Endothelial cell (in vitro differentiated cells): Measurements from ENCODE around the gene LOXL1. TPM values are rescaled to one million over a fixed set of nuclear protein-coding genes. Genes with fewer than 3 reads are reported as not detected.
"Not testable (repeated sequence)": the region's sequence is repeated elsewhere in the genome, so short reads cannot be mapped to it uniquely, and the experiment has no call there.

Experiments used
- DNase-seq: peaks from one replicate; pipeline ENCODE4 v3.0.0; 2021; ENCODE audit warnings: low spot score
- H3K27ac Mint-ChIP-seq: one replicate; pipeline ENCODE4 v1.8.0; 2021; ENCODE audit warnings: mixed read lengths, inconsistent platforms; ENCODE audit not compliant: unreplicated experiment
- H3K27me3 Mint-ChIP-seq: one replicate; pipeline ENCODE4 v1.8.0; 2021; ENCODE audit warnings: mild to moderate bottlenecking, moderate library complexity, mixed read lengths, inconsistent platforms; ENCODE audit not compliant: unreplicated experiment
- H3K36me3 Mint-ChIP-seq: one replicate; pipeline ENCODE4 v1.8.0; 2021; ENCODE audit warnings: mild to moderate bottlenecking, low read depth, mixed read lengths, inconsistent platforms; ENCODE audit not compliant: unreplicated experiment
- H3K4me1 Mint-ChIP-seq: one replicate; pipeline ENCODE4 v1.8.0; 2021; ENCODE audit warnings: mild to moderate bottlenecking, mixed read lengths, inconsistent platforms; ENCODE audit not compliant: unreplicated experiment
- H3K4me3 Mint-ChIP-seq: one replicate; pipeline ENCODE4 v1.8.0; 2021; ENCODE audit warnings: mild to moderate bottlenecking, mixed read lengths, inconsistent platforms; ENCODE audit not compliant: unreplicated experiment
- H3K9me3 Mint-ChIP-seq: one replicate; pipeline ENCODE4 v1.8.0; 2021; ENCODE audit warnings: mixed read lengths, inconsistent platforms; ENCODE audit not compliant: unreplicated experiment
- total RNA-seq: library from RNA; stranded (reverse); fragmentation: NEBNext Ultra II Directional; extraction: Animal tissue kit (Norgen Biotek cat#: 25700); gene quantifications from one replicate; pipeline ENCODE4 v1.2.1, GENCODE V29; 2021; ENCODE audit not compliant: unreplicated experiment
- TF ChIP-seq, protein P1 (sequence below): fragments of 200-600 bp; sonication (generic); IDR thresholded peaks from one replicate; pipeline ENCODE4 v1.5.0; 2021; ENCODE audit warnings: antibody characterized with exemption; ENCODE audit not compliant: unreplicated experiment

The LOXL1 gene
- total RNA-seq, 1 donor from 2014 or later = 156 TPM

DNA sequence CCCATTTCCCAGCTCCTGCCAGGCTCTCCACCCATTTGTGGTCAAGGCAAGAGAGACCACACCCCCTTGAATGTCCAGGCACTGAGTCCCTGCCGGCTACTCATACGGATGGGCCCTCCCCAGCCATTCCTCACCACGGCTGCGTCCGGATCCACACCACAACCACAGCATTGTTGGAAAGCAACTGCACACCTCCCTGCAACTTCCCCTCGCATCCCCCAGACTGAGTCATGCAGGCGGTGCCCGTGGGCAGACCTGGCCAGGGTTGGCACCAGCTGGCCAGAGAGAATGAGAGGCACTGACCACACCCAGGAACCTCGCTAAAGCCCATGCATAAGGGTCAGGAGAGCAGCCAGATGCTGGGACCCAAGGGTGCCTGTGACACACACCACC, 30.5 kb downstream of the LOXL1 start:
- Mint-ChIP-seq H3K27ac (no peak overlapping the region), H3K27me3 (peaks cover 15% of the 10 kb centered on the region), H3K9me3 (no peaks in the 10 kb centered on the region), H3K4me3 (no peak overlapping the region), H3K4me1 (peaks cover 19% of the 10 kb centered on the region), H3K36me3 (no peaks in the 10 kb centered on the region)
- no peak for DNase-seq
- TF ChIP-seq, protein P1, sequence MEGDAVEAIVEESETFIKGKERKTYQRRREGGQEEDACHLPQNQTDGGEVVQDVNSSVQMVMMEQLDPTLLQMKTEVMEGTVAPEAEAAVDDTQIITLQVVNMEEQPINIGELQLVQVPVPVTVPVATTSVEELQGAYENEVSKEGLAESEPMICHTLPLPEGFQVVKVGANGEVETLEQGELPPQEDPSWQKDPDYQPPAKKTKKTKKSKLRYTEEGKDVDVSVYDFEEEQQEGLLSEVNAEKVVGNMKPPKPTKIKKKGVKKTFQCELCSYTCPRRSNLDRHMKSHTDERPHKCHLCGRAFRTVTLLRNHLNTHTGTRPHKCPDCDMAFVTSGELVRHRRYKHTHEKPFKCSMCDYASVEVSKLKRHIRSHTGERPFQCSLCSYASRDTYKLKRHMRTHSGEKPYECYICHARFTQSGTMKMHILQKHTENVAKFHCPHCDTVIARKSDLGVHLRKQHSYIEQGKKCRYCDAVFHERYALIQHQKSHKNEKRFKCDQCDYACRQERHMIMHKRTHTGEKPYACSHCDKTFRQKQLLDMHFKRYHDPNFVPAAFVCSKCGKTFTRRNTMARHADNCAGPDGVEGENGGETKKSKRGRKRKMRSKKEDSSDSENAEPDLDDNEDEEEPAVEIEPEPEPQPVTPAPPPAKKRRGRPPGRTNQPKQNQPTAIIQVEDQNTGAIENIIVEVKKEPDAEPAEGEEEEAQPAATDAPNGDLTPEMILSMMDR = no peak

DNA sequence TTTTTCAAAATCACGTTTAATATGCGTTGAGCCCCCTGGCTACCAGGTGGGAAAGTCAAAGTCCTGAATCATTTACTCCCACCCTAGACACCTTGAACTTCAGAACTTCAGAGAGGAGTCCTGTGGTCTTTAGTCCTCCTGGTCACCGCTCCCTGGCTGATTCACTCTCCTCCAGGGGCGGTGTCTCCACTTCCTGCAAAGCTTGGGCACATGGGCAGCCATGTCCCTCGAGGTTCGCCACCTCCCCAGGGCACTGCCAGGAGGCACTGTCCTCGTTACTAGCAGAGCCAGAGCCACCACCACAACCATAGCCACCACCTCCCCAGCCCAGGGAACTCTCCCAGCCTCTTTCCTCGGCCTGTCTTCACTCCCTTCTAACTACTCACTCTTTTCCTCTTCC, 31.0 kb downstream of the LOXL1 start:
- Mint-ChIP-seq H3K4me3 (no peak overlapping the region), H3K27ac (peak overlapping the region; percentile 19), H3K36me3 (no peaks in the 10 kb centered on the region), H3K27me3 (peaks cover 14% of the 10 kb centered on the region), H3K4me1 (peaks cover 20% of the 10 kb centered on the region), H3K9me3 (no peaks in the 10 kb centered on the region)
- no peak for DNase-seq
- TF ChIP-seq, protein P1 = no peak

DNA sequence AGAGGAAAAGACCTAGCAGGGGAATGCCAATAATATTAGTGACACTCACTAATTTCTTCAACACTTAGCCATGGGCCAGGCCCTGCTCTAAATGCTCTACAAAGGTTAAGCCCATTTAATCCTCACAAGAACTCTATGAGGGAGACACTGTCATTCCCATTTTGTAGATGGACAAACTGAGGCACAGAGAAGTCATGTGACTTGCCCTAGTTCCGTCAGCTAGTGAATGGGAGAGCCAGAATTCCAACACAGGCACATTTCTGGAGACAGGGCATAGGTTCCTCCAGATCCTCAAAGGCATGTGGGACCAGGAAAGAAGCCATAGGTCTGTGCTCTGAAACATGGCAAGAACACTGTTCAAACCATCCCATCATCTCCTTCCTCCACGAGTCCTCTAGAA, 31.5 kb downstream of the LOXL1 start:
- DNase-seq = no peak
- H3K36me3 Mint-ChIP-seq = no peaks in the 10 kb centered on the region
- TF ChIP-seq, protein P1 = no peak
- no peak overlapping the region for H3K4me3 Mint-ChIP-seq
- H3K27me3 Mint-ChIP-seq = peaks cover 14% of the 10 kb centered on the region
- H3K4me1 Mint-ChIP-seq = peaks cover 22% of the 10 kb centered on the region
- H3K27ac Mint-ChIP-seq = no peak overlapping the region
- H3K9me3 Mint-ChIP-seq = no peaks in the 10 kb centered on the region

DNA sequence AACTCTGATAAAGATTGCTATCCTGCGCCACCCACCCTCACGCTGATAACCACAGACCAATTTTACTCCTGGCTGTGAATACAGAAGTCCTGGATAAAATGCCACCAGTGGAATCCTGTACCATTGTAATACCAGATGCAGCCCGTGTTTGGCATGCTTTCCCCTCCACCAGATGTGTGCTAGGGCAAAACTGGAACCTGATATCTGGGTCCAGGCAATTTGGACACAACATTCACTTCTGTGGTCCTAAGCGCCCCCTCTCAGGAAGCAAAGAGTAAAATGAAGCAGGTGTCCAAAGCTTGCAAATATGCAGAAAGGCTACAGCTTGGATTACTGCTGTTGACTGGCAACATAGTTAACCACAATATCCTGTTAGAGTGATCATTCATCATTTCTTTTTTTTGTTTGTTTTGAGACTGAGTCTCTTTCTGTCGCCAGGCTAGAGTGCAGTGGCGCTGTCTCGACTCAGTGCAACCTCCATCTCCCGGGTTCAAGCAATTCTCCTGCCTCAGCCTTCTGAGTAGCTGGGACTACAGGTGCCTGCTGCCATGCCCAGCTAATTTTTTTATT, 32.8 kb downstream of the LOXL1 start:
- Mint-ChIP-seq H3K36me3 (no peaks in the 10 kb centered on the region), H3K9me3 (no peaks in the 10 kb centered on the region), H3K27ac (no peak overlapping the region), H3K4me3 (no peak overlapping the region), H3K27me3 (peaks cover 10% of the 10 kb centered on the region), H3K4me1 (peaks cover 31% of the 10 kb centered on the region)
- DNase-seq = no peak
- TF ChIP-seq, protein P1 = no peak

DNA sequence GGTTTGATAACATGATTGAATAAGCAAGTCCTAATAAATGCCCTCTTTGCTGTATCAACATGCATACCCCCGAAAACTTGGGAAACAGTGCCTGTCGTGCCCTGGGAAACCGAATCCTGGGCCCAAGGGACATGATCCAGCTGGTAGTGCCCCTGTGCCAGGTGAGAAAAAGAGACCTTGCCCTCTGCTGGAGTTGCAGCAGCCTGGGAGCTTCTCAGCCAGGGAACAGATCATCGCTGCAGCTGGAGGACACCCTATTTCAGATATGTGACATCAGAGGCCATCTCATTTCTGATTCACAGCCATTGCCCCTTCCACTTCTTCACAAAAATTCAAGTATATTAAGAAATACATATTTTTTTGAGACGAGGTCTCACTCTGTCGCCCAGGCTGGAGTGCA, 33.5 kb downstream of the LOXL1 start:
- DNase-seq = no peak
- TF ChIP-seq, protein P1 = no peak
- peaks cover 7% of the 10 kb centered on the region for H3K27me3 Mint-ChIP-seq
- no peak overlapping the region for H3K27ac Mint-ChIP-seq
- H3K4me1 Mint-ChIP-seq = peaks cover 34% of the 10 kb centered on the region
- no peaks in the 10 kb centered on the region for H3K36me3 Mint-ChIP-seq
- H3K9me3 Mint-ChIP-seq = no peaks in the 10 kb centered on the region
- no peak overlapping the region for H3K4me3 Mint-ChIP-seq

DNA sequence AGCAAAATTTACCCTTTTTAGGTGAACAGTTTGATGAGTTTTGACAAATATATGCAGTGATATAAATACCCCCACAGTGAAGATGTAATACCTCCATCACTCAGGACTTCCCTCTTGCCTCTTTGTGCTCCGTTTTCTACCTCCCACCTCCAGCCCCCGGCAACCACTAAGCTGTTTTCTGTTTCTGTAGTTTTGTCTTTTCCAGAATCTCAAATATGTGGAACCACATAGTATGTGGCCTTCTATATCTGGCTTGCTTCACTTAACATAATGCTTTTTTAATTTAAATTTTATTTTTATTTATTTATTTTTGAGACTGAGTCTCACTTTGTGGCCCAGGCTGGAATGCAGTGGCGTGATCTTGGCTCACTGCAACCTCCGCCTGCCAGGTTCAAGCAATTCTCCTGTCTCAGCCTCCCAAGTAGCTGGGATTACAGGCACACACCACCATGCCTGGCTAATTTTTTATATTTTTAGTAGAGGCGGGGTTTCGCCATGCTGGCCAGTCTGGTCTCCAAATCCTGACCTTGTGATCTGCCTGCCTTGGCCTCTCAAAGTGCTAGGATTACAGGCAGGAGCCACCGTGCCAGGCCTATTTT, 34.3 kb downstream of the LOXL1 start:
- H3K4me3 Mint-ChIP-seq, DNase-seq, H3K27me3 Mint-ChIP-seq, H3K36me3 Mint-ChIP-seq, H3K9me3 Mint-ChIP-seq: not testable (repeated sequence)
- Mint-ChIP-seq H3K4me1 (peaks cover 42% of the 10 kb centered on the region), H3K27ac (peak overlapping the region; percentile 2)
